ENCODE data around the gene PTCD3. TPM values are rescaled to one million over a fixed set of nuclear protein-coding genes. Genes with fewer than 3 reads are reported as not detected.
A peak's percentile ranks its signal among the peaks of the same experiment; 100 is the strongest.

PTCD3 gene
- total and polyA plus RNA-seq, 12 donors = 34.8 to 332 (median 112) TPM

GRCh38 chr2:86070868-86071267, 35.2 kb upstream of the PTCD3 start:
- intact Hi-C loops (cut with DNase I) = loop anchor here in 1 of 2 donors (10.0 kb wide), 1 partner anchor 46 kb away; no protein-coding TSS in a partner anchor
- H3K4me1 ChIP-seq (replicated peaks in 1 of 2) = peaks cover 15 to 31% of the 10 kb centered on the region in 2 donors
- peak overlapping the region in 1 of 5 donors; percentile 79 for H3K27ac ChIP-seq
- H3K4me3 ChIP-seq = no peak overlapping the region
- peaks cover 0 to 38% of the 10 kb centered on the region in 2 donors for H3K36me3 ChIP-seq (replicated peaks in 1 of 2)
- no peak for DNase-seq
- no peaks in the 10 kb centered on the region for H3K27me3 ChIP-seq
- WGBS, 4 donors = 81 to 97% (median 91%) methylated on average over 2 of the region's 2 CpGs
- no peaks in the 10 kb centered on the region for H3K9me3 ChIP-seq (replicated peaks in 1 of 3)
- TF ChIP-seq POLR2A (IDR thresholded peaks at IDR 0.05) (no peak), CTCF (IDR thresholded peaks at IDR 0.05) (no peak)

- Histone ChIP-seq H3K27ac (peak overlapping the region; percentile 73 to 79 (median 74)), H3K4me1 (replicated peaks in 1 of 2) (peaks cover 15 to 31% of the 10 kb centered on the region in 2 donors), H3K36me3 (replicated peaks in 1 of 2) (peaks cover 0 to 47% of the 10 kb centered on the region in 2 donors), H3K27me3 (no peaks in the 10 kb centered on the region), H3K4me3 (no peak overlapping the region), H3K9me3 (replicated peaks in 1 of 3) (no peaks in the 10 kb centered on the region)
- intact Hi-C loops (cut with DNase I) = loop anchor here in 1 of 2 donors (10.0 kb wide), 1 partner anchor 48 kb away; no protein-coding TSS in a partner anchor
- peak; percentile 81 to 94 (median 91) for DNase-seq
- TF ChIP-seq CTCF (IDR thresholded peaks at IDR 0.05) (no peak), POLR2A (IDR thresholded peaks at IDR 0.05) (peak in 1 of 2 donors; percentile 20)
- WGBS, 4 donors = 7 to 18% (median 12%) methylated on average over 4 to 9 of the region's 9 CpGs
Observed at GRCh38 chr2:86072271-86072858, 33.7 kb upstream of the PTCD3 start.

- Histone ChIP-seq H3K4me1 (replicated peaks in 1 of 2) (peaks cover 15 to 26% of the 10 kb centered on the region in 2 donors), H3K9me3 (replicated peaks in 1 of 3) (no peaks in the 10 kb centered on the region), H3K4me3 (no peak overlapping the region), H3K27me3 (no peaks in the 10 kb centered on the region), H3K36me3 (replicated peaks in 1 of 2) (peaks cover 0 to 54% of the 10 kb centered on the region in 2 donors), H3K27ac (peak overlapping the region in 4 of 5 donors; percentile 73 to 79 (median 76))
- peak in 1 of 7 donors; percentile 35 for DNase-seq
- TF ChIP-seq POLR2A (IDR thresholded peaks at IDR 0.05) (no peak), CTCF (IDR thresholded peaks at IDR 0.05) (no peak)
- 83 to 100% (median 98%) methylated on average over 1 of the region's 1 CpG for WGBS, 4 donors
- intact Hi-C loops (cut with DNase I) = loop anchor here in 1 of 2 donors (10.0 kb wide), 1 partner anchor 48 kb away; no protein-coding TSS in a partner anchor
Observed at GRCh38 chr2:86073225-86073624, 32.8 kb upstream of the PTCD3 start.

GRCh38 chr2:86074256-86074655, 31.8 kb upstream of the PTCD3 start:
- 89 to 97% (median 93%) methylated on average over 3 of the region's 3 CpGs for WGBS, 4 donors
- no peak overlapping the region for H3K4me3 ChIP-seq
- H3K36me3 ChIP-seq (replicated peaks in 1 of 2) = peaks cover 0 to 46% of the 10 kb centered on the region in 2 donors

More at GRCh38 chr2:86074256-86074655, 31.8 kb upstream of the PTCD3 start:
- Histone ChIP-seq H3K4me1 (replicated peaks in 1 of 2) (peaks cover 15 to 18% of the 10 kb centered on the region in 2 donors), H3K27me3 (no peaks in the 10 kb centered on the region), H3K9me3 (replicated peaks in 1 of 3) (no peaks in the 10 kb centered on the region), H3K27ac (peak overlapping the region in 1 of 5 donors; percentile 79)
- DNase-seq = peak in 1 of 7 donors; percentile 45
- TF ChIP-seq POLR2A (IDR thresholded peaks at IDR 0.05) = no peak
- no peak for TF ChIP-seq CTCF (IDR thresholded peaks at IDR 0.05)
- intact Hi-C loops (cut with DNase I) = loop anchor here in 1 of 2 donors (10.0 kb wide), 1 partner anchor 49 kb away; no protein-coding TSS in a partner anchor
